AG09319 (cell line): Measurements from ENCODE around the gene ARMH3.

ENCODE experiments used
- DNase-seq: peaks from one replicate; pipeline ENCODE4 v3.0.0-alpha.2; 2010; ENCODE audit warnings: low read depth; ENCODE audit errors: extremely low read depth
- CTCF ChIP-seq: IDR thresholded peaks from 2 replicates; pipeline ENCODE4 v1.5.1; 2011; ENCODE audit warnings: low read depth, mild to moderate bottlenecking, inconsistent platforms, low read length, moderate library complexity

The ARMH3 gene

GRCh38 chr10:101834341-101834740 is 221.6 kb downstream of the ARMH3 start:
- TF ChIP-seq CTCF: no peak
- no peak for DNase-seq

- no peak for TF ChIP-seq CTCF
- DNase-seq: no peak
Observed at GRCh38 chr10:101833466-101833865, 222.5 kb downstream of the ARMH3 start.

GRCh38 chr10:101832325-101832771 is 223.6 kb downstream of the ARMH3 start:
- no peak for DNase-seq
- no peak for TF ChIP-seq CTCF

- no peak for DNase-seq
- TF ChIP-seq CTCF: no peak
Observed at GRCh38 chr10:101831169-101831811, 224.7 kb downstream of the ARMH3 start.

- TF ChIP-seq CTCF: no peak
- peak; percentile 73 for DNase-seq
Observed at GRCh38 chr10:101830322-101831168, 225.4 kb downstream of the ARMH3 start.

- no peak for DNase-seq
- TF ChIP-seq CTCF: no peak
Observed at GRCh38 chr10:101829561-101830315, 226.2 kb downstream of the ARMH3 start.
